Spleen (tissue), 11 donors: Measurements from ENCODE around the gene POMT2. TPM values are rescaled to one million over a fixed set of nuclear protein-coding genes. Genes with fewer than 3 reads are reported as not detected.

Experiments used
- DNase-seq: peaks from one replicate; pipeline ENCODE4 v3.0.0-alpha.2; 2020
- H3K27ac ChIP-seq, 8 donors: fragments of 200-600 bp; sonication (generic) in 7 of 8; 1 replicate in 4 of 8; 2 replicates in 4 of 8; pipeline versions ENCODE4 v1.5.0 to v1.8.0; 2016 to 2021; ENCODE audit warnings: inconsistent platforms in 4 of 8, mild to moderate bottlenecking in 4 of 8, moderate library complexity in 1 of 8
- H3K27me3 ChIP-seq, 7 donors: fragments of 200-600 bp; sonication (generic) in 6 of 7; replicated peaks in 1 of 7; 1 replicate in 4 of 7; 2 replicates in 3 of 7; pipeline versions ENCODE4 v1.5.0 to v1.8.0; 2016 to 2021; ENCODE audit warnings: inconsistent platforms in 3 of 7, mild to moderate bottlenecking in 1 of 7
- H3K36me3 ChIP-seq, 6 donors: fragments of 200-600 bp; sonication (generic) in 5 of 6; 1 replicate in 4 of 6; 2 replicates in 2 of 6; pipeline versions ENCODE4 v1.5.0 to v1.8.0; 2016 to 2021; ENCODE audit warnings: inconsistent platforms in 2 of 6
- H3K4me1 ChIP-seq, 6 donors: fragments of 200-600 bp; sonication (generic) in 5 of 6; 1 replicate in 3 of 6; 2 replicates in 3 of 6; pipeline versions ENCODE4 v1.5.0 to v1.8.0; 2016 to 2021; ENCODE audit warnings: inconsistent platforms in 3 of 6
- H3K4me3 ChIP-seq, 8 donors: fragments of 200-600 bp; sonication (generic) in 7 of 8; 1 replicate in 4 of 8; 2 replicates in 4 of 8; pipeline versions ENCODE4 v1.5.0 to v1.8.0; 2016 to 2021; ENCODE audit warnings: inconsistent platforms in 4 of 8, mild to moderate bottlenecking in 4 of 8, moderate library complexity in 2 of 8
- H3K9me3 ChIP-seq, 8 donors: fragments of 200-600 bp; sonication (generic) in 7 of 8; 1 replicate in 4 of 8; 2 replicates in 4 of 8; pipeline versions ENCODE4 v1.5.0 to v1.8.0; 2016 to 2021; ENCODE audit warnings: inconsistent platforms in 4 of 8
- POLR2A ChIP-seq, 3 donors: fragments of 450-650 bp; IDR thresholded peaks; one replicate each; pipeline ENCODE4 v1.5.1; 2017; ENCODE audit warnings: antibody characterized with exemption in 3 of 3, mild to moderate bottlenecking in 1 of 3
- POLR2AphosphoS5 ChIP-seq, 3 donors: sonication (generic); formaldehyde crosslinking; IDR thresholded peaks; one replicate each; pipeline ENCODE4 v1.5.1; 2017; ENCODE audit warnings: antibody characterized with exemption in 3 of 3
- WGBS, 5 donors: extraction: QIAGEN DNeasy Blood & Tissue Kit in 3 of 5; methylation state at CpG; one replicate each; pipeline versions ENCODE4 v1.1.5 to v1.1.7; 2013 to 2018; 5-methylcytosine and 5-hydroxymethylcytosine counted together
- intact Hi-C: fragments of 100-400 bp; cut with DNase I; formaldehyde crosslinking; loops from one replicate; pipeline ENCODE4 v1.15.0; 2023; ENCODE audit warnings: low total_unique reads
- polyA plus RNA-seq, 3 donors: library from polyadenylated mRNA; stranded (reverse); fragments of 200-250 nt; gene quantifications; one replicate each; pipeline ENCODE4 v1.2.1, GENCODE V29; 2013
- total RNA-seq, 7 donors: library from RNA; depleted of rRNA in 3 of 7; stranded (reverse); fragments of >200 nt in 3 of 7; fragmentation: NEBNext Ultra II Directional in 4 of 7; extraction: Animal tissue kit (Norgen Biotek cat#: 25700) in 4 of 7; gene quantifications; one replicate each; pipeline versions ENCODE4 v1.1.0 to v1.2.1, GENCODE V29; 2016 to 2021
- TF ChIP-seq, protein P1 (sequence below), 11 experiments: fragments of 200-600 bp in 7 of 11; fragments of 450-650 bp in 4 of 11; sonication (generic) in 4 of 11; IDR thresholded peaks in 8 of 11; conservative IDR thresholded peaks in 3 of 11; 1 replicate in 7 of 11; 2 replicates in 4 of 11; pipeline versions ENCODE4 v1.4.0 to v1.8.0; 2016 to 2021; ENCODE audit warnings: antibody characterized with exemption in 11 of 11, inconsistent platforms in 4 of 11, mild to moderate bottlenecking in 1 of 11
- donor health status: healthy with polysubstance abuse.
- donor health status: DM: no; HTN: no; CAD: no; lungs with moderate emphysema.
- donor health status: DM: no; HTN: no; CAD: no.
- donor health status: Bipolar disorder and iron deficiency.
- donor health status: healthy.
- donor health status: DM: no; HTN: no; CAD: no.
- donor health status: DM: yes; HTN: yes; CAD: no.

The POMT2 gene
- total and polyA plus RNA-seq, 10 donors, result 5.4 to 23.6 (median 16.6) TPM

DNA sequence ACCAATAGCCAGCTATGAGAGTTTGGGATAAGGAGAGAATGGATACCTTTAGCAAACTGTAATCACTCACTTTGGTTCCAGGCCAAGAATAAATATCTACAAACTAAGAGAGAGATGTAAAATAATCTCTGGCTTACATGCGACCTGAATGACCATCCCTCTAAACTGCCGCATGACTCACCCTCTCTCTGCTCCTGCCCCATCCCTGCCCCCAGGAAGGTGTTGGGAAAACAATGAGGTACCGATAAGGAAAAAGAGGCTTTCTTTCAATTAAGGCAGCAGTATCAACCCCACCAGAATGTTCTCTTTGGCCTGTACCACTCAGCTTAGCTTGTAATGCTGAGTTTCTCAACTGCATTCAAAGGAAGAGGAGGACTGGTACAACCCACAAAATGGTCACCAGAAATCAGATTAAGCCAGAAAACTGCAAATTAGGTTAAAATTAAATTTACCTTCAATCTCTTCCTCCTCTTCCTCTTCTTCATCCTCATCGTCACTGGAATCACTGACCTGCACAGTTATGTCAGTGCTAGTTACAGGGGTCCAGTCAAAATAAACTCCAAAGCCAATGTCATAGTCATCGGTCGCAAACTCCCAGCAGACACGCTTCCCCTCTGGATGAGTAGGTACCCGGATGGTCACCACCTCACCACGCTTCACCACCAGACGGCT, 22.2 kb upstream of the POMT2 start:
- WGBS, 5 donors, result 93 to 97% (median 96%) methylated on average over 10 of the region's 10 CpGs
- DNase-seq, result no peak
- Histone ChIP-seq H3K4me3 (no peak overlapping the region), H3K36me3 (peaks cover 0 to 83% (median 49%) of the 10 kb centered on the region in 6 donors), H3K27ac (no peak overlapping the region), H3K4me1 (peaks cover 0 to 11% (median 4%) of the 10 kb centered on the region in 6 donors), H3K27me3 (no peaks in the 10 kb centered on the region), H3K9me3 (no peaks in the 10 kb centered on the region)
- TF ChIP-seq, protein P1, sequence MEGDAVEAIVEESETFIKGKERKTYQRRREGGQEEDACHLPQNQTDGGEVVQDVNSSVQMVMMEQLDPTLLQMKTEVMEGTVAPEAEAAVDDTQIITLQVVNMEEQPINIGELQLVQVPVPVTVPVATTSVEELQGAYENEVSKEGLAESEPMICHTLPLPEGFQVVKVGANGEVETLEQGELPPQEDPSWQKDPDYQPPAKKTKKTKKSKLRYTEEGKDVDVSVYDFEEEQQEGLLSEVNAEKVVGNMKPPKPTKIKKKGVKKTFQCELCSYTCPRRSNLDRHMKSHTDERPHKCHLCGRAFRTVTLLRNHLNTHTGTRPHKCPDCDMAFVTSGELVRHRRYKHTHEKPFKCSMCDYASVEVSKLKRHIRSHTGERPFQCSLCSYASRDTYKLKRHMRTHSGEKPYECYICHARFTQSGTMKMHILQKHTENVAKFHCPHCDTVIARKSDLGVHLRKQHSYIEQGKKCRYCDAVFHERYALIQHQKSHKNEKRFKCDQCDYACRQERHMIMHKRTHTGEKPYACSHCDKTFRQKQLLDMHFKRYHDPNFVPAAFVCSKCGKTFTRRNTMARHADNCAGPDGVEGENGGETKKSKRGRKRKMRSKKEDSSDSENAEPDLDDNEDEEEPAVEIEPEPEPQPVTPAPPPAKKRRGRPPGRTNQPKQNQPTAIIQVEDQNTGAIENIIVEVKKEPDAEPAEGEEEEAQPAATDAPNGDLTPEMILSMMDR (IDR thresholded peaks at IDR 0.05 in 8 of 11, conservative IDR thresholded peaks at IDR 0.05 in 3 of 11), result no peak
- TF ChIP-seq POLR2A (IDR thresholded peaks at IDR 0.05) (no peak), POLR2AphosphoS5 (IDR thresholded peaks at IDR 0.05) (no peak)
- intact Hi-C loops, result no loop called here

DNA sequence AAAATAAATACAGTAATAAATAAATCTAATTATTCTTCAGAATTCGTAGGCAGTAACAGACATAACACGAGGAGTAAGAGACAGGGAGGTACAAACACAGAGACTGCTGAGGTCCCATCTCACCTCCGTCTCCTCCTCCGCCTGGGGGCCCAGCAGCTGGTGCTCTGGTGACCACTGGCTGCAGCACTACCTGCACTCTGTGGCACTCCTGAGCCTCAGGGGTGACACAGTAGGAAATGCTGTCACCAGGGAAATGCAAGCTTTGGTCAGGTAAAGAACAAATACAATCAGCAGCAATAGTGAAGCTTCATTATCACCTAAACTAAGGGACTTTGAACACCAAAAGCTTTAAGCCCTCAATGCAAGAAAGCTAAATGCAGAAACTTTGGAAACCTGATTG, 19.7 kb upstream of the POMT2 start:
- no peak for DNase-seq
- H3K4me1 ChIP-seq, result no peaks in the 10 kb centered on the region
- H3K36me3 ChIP-seq, result peaks cover 0 to 99% (median 51%) of the 10 kb centered on the region in 6 donors
- TF ChIP-seq POLR2AphosphoS5 (IDR thresholded peaks at IDR 0.05) (no peak), POLR2A (IDR thresholded peaks at IDR 0.05) (no peak)
- TF ChIP-seq, protein P1 (IDR thresholded peaks at IDR 0.05 in 8 of 11, conservative IDR thresholded peaks at IDR 0.05 in 3 of 11), result no peak
- H3K4me3 ChIP-seq, result no peak overlapping the region
- H3K27me3 ChIP-seq, result no peaks in the 10 kb centered on the region
- no peak overlapping the region for H3K27ac ChIP-seq
- intact Hi-C loops, result no loop called here
- no peaks in the 10 kb centered on the region for H3K9me3 ChIP-seq
- 88 to 98% (median 94%) methylated on average over 4 of the region's 4 CpGs for WGBS, 5 donors

DNA sequence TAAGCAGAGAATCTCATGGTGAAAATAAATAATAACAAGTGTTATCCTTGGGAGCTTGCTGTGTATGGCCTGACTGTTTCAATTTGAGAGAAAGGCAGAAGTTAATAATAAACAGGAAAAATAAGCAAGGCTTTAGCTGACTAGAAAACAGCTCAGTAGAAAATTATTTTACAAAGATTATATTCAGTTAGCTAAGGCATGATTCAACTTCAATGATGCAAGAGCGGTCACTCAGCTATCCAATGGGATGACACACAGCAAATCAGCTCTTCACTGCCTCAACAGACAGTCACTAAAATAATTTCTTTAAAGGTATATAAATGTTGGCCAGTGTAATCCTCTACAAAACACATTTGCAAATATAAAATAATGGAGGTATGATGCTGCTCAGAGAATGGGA, 18.7 kb upstream of the POMT2 start:
- H3K4me1 ChIP-seq, result no peaks in the 10 kb centered on the region
- no peak for DNase-seq
- peaks cover 0 to 98% (median 50%) of the 10 kb centered on the region in 6 donors for H3K36me3 ChIP-seq
- intact Hi-C loops, result no loop called here
- H3K27me3 ChIP-seq, result no peaks in the 10 kb centered on the region
- TF ChIP-seq, protein P1 (IDR thresholded peaks at IDR 0.05 in 8 of 11, conservative IDR thresholded peaks at IDR 0.05 in 3 of 11), result no peak
- TF ChIP-seq POLR2A (IDR thresholded peaks at IDR 0.05) (no peak), POLR2AphosphoS5 (IDR thresholded peaks at IDR 0.05) (no peak)
- WGBS, 5 donors, result 97 to 100% (median 98%) methylated on average over 1 of the region's 1 CpG
- no peak overlapping the region for H3K4me3 ChIP-seq
- H3K9me3 ChIP-seq, result no peaks in the 10 kb centered on the region
- H3K27ac ChIP-seq, result no peak overlapping the region

DNA sequence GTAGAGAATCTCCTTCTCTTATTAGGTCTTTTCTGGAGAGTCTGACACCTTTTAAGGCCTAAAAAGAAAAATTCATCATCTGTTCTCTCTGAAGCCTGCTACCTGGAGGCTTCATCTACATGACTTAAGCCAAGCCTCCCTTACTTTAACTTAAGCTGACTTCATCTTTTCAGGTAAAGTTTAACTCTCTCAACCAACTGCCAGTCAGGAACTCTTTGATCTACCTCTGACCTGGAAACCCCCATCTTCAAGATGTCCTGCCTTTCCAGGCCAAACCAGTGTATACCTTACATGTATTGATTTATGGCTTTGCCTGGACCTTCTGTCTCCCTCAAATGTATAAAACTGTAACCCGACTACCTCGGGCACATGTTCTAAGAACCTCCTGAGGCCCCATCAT, 17.6 kb upstream of the POMT2 start:
- no peak overlapping the region for H3K4me3 ChIP-seq
- TF ChIP-seq POLR2AphosphoS5 (IDR thresholded peaks at IDR 0.05) (no peak), POLR2A (IDR thresholded peaks at IDR 0.05) (no peak)
- TF ChIP-seq, protein P1 (IDR thresholded peaks at IDR 0.05 in 8 of 11, conservative IDR thresholded peaks at IDR 0.05 in 3 of 11), result no peak
- 88 to 95% (median 93%) methylated on average over 2 of the region's 2 CpGs for WGBS, 5 donors

More for the DNA sequence above, 17.6 kb upstream of the POMT2 start:
- Histone ChIP-seq H3K9me3 (no peaks in the 10 kb centered on the region), H3K27ac (no peak overlapping the region), H3K27me3 (no peaks in the 10 kb centered on the region), H3K36me3 (peaks cover 0 to 87% (median 43%) of the 10 kb centered on the region in 6 donors), H3K4me1 (no peaks in the 10 kb centered on the region)
- DNase-seq, result no peak
- intact Hi-C loops, result no loop called here
